ENCODE data around the gene CPB2. TPM values are rescaled to one million over a fixed set of nuclear protein-coding genes. Genes with fewer than 3 reads are reported as not detected.

CPB2 gene
- total and polyA plus RNA-seq, 2 of the 8 experiments (the other 6 are each of a cell fraction or from before 2014, with no cell fraction given) = not detected

GRCh38 chr13:46032341-46032740, 72.5 kb downstream of the CPB2 start (continued):
- TF ChIP-seq RAD21 (IDR thresholded peaks at IDR 0.05 in 1 of 2, conservative IDR thresholded peaks at IDR 0.05 in 1 of 2; ENCODE audit: low read depth in 2 of 2, low read length in 2 of 2) = no peak
- TF ChIP-seq CEBPB (IDR thresholded peaks at IDR 0.05; ENCODE audit: low read depth, low read length) = no peak
- TF ChIP-seq ATF2 (IDR thresholded peaks at IDR 0.05; ENCODE audit: low read length) = no peak
- no peak for TF ChIP-seq HDAC2 (IDR thresholded peaks at IDR 0.05; ENCODE audit: borderline replicate concordance in 1 of 2, low read depth in 2 of 2, low read length in 2 of 2)
- TF ChIP-seq, protein P1, sequence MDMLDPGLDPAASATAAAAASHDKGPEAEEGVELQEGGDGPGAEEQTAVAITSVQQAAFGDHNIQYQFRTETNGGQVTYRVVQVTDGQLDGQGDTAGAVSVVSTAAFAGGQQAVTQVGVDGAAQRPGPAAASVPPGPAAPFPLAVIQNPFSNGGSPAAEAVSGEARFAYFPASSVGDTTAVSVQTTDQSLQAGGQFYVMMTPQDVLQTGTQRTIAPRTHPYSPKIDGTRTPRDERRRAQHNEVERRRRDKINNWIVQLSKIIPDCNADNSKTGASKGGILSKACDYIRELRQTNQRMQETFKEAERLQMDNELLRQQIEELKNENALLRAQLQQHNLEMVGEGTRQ (IDR thresholded peaks at IDR 0.05; ENCODE audit: low read length) = no peak

All from H1 (cell line).